Measurements from ENCODE around the gene BAX. TPM values are rescaled to one million over a fixed set of nuclear protein-coding genes. Genes with fewer than 3 reads are reported as not detected.

Gene BAX
- total and polyA plus RNA-seq, 9 of the 15 experiments (the other 6 are each of a cell fraction or from before 2014, with no cell fraction given), result 3.2 to 95.4 (median 44.5) TPM

GRCh38 chr19:48975947-48976847 is 21.5 kb downstream of the BAX start (continued):
- TF ChIP-seq, protein P1, sequence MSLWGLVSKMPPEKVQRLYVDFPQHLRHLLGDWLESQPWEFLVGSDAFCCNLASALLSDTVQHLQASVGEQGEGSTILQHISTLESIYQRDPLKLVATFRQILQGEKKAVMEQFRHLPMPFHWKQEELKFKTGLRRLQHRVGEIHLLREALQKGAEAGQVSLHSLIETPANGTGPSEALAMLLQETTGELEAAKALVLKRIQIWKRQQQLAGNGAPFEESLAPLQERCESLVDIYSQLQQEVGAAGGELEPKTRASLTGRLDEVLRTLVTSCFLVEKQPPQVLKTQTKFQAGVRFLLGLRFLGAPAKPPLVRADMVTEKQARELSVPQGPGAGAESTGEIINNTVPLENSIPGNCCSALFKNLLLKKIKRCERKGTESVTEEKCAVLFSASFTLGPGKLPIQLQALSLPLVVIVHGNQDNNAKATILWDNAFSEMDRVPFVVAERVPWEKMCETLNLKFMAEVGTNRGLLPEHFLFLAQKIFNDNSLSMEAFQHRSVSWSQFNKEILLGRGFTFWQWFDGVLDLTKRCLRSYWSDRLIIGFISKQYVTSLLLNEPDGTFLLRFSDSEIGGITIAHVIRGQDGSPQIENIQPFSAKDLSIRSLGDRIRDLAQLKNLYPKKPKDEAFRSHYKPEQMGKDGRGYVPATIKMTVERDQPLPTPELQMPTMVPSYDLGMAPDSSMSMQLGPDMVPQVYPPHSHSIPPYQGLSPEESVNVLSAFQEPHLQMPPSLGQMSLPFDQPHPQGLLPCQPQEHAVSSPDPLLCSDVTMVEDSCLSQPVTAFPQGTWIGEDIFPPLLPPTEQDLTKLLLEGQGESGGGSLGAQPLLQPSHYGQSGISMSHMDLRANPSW (CRISPR knock-in tag; IDR thresholded peaks at IDR 0.05), result no peak
- TF ChIP-seq XRCC5 (IDR thresholded peaks at IDR 0.05; ENCODE audit: low read depth, low read length) (0 out of 2 replicates have a peak, but pooled peaks have one; percentile 38), PRDM10 (IDR thresholded peaks at IDR 0.05; ENCODE audit: partially characterized antibody) (peak; percentile 17), ELF1 (tag; IDR thresholded peaks at IDR 0.05) (peak; percentile 84), HMG20A (CRISPR knock-in tag; conservative IDR thresholded peaks at IDR 0.05) (no peak), ZNF184 (CRISPR knock-in tag; IDR thresholded peaks at IDR 0.05) (no peak), KDM1A (IDR thresholded peaks at IDR 0.05) (no peak), MIER1 (IDR thresholded peaks at IDR 0.05; ENCODE audit: low read depth) (no peak), TOE1 (IDR thresholded peaks at IDR 0.05; ENCODE audit: borderline replicate concordance) (no peak), TOE1 (CRISPR knock-in tag; IDR thresholded peaks at IDR 0.05; ENCODE audit: borderline replicate concordance, low read depth) (no peak), THRA (IDR thresholded peaks at IDR 0.05) (no peak), LCOR (CRISPR knock-in tag; IDR thresholded peaks at IDR 0.05) (no peak), HIVEP1 (CRISPR knock-in tag; IDR thresholded peaks at IDR 0.05) (no peak), TEAD2 (tag; IDR thresholded peaks at IDR 0.05) (0 out of 2 replicates have a peak, but pooled peaks have one; percentile 3)
- TF ChIP-seq, protein P2, sequence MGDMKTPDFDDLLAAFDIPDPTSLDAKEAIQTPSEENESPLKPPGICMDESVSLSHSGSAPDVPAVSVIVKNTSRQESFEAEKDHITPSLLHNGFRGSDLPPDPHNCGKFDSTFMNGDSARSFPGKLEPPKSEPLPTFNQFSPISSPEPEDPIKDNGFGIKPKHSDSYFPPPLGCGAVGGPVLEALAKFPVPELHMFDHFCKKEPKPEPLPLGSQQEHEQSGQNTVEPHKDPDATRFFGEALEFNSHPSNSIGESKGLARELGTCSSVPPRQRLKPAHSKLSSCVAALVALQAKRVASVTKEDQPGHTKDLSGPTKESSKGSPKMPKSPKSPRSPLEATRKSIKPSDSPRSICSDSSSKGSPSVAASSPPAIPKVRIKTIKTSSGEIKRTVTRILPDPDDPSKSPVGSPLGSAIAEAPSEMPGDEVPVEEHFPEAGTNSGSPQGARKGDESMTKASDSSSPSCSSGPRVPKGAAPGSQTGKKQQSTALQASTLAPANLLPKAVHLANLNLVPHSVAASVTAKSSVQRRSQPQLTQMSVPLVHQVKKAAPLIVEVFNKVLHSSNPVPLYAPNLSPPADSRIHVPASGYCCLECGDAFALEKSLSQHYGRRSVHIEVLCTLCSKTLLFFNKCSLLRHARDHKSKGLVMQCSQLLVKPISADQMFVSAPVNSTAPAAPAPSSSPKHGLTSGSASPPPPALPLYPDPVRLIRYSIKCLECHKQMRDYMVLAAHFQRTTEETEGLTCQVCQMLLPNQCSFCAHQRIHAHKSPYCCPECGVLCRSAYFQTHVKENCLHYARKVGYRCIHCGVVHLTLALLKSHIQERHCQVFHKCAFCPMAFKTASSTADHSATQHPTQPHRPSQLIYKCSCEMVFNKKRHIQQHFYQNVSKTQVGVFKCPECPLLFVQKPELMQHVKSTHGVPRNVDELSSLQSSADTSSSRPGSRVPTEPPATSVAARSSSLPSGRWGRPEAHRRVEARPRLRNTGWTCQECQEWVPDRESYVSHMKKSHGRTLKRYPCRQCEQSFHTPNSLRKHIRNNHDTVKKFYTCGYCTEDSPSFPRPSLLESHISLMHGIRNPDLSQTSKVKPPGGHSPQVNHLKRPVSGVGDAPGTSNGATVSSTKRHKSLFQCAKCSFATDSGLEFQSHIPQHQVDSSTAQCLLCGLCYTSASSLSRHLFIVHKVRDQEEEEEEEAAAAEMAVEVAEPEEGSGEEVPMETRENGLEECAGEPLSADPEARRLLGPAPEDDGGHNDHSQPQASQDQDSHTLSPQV (IDR thresholded peaks at IDR 0.05), result peak; percentile 91
